ENCODE measurements around the gene TOMM20. TPM values are rescaled to one million over a fixed set of nuclear protein-coding genes. Genes with fewer than 3 reads are reported as not detected.

The TOMM20 gene
- total RNA-seq, 4 donors from 2014 or later, result 101 to 116 (median 111) TPM

- no peak for DNase-seq (ENCODE audit: low spot score in 2 of 2)
Measured at GRCh38 chr1:235124665-235125064, 4.0 kb downstream of the TOMM20 start.

GRCh38 chr1:235124111-235124510 is 4.5 kb downstream of the TOMM20 start:
- TF ChIP-seq CTCF (IDR thresholded peaks at IDR 0.05) (no peak), POLR2A (IDR thresholded peaks at IDR 0.05) (no peak), POLR2AphosphoS5 (IDR thresholded peaks at IDR 0.05) (no peak), EP300 (IDR thresholded peaks at IDR 0.05) (no peak)
- peaks cover 38% of the 10 kb centered on the region for H3K4me1 ChIP-seq

More at GRCh38 chr1:235124665-235125064, 4.0 kb downstream of the TOMM20 start:
- peaks cover 41% of the 10 kb centered on the region for H3K4me1 ChIP-seq
- no peak for TF ChIP-seq EP300 (IDR thresholded peaks at IDR 0.05)
- TF ChIP-seq POLR2AphosphoS5 (IDR thresholded peaks at IDR 0.05), result no peak
- TF ChIP-seq POLR2A (IDR thresholded peaks at IDR 0.05), result no peak
- TF ChIP-seq CTCF (IDR thresholded peaks at IDR 0.05), result no peak
- no peaks in the 10 kb centered on the region for H3K9me3 ChIP-seq
- H3K4me3 ChIP-seq, result no peak overlapping the region
- WGBS, result 57% methylated on average over 1 of the region's 1 CpG
- H3K27ac ChIP-seq, result no peak overlapping the region
- peaks cover 21% of the 10 kb centered on the region for H3K36me3 ChIP-seq
- no peaks in the 10 kb centered on the region for H3K27me3 ChIP-seq

GRCh38 chr1:235122348-235122747 is 6.3 kb downstream of the TOMM20 start:
- H3K36me3 ChIP-seq, result peaks cover 44% of the 10 kb centered on the region
- 57% methylated on average over 1 of the region's 1 CpG for WGBS
- H3K27ac ChIP-seq, result no peak overlapping the region

More at GRCh38 chr1:235124111-235124510, 4.5 kb downstream of the TOMM20 start:
- DNase-seq (ENCODE audit: low spot score in 2 of 2), result no peak
- no peaks in the 10 kb centered on the region for H3K9me3 ChIP-seq
- no peak overlapping the region for H3K4me3 ChIP-seq
- no peak overlapping the region for H3K27ac ChIP-seq
- H3K36me3 ChIP-seq, result peaks cover 26% of the 10 kb centered on the region
- WGBS, result 93% methylated on average over 9 of the region's 9 CpGs
- H3K27me3 ChIP-seq, result no peaks in the 10 kb centered on the region

GRCh38 chr1:235113183-235113917 is 15.3 kb downstream of the TOMM20 start:
- H3K27me3 ChIP-seq, result no peaks in the 10 kb centered on the region
- no peak overlapping the region for H3K27ac ChIP-seq
- no peak for DNase-seq (ENCODE audit: low spot score in 2 of 2)
- H3K36me3 ChIP-seq, result peaks cover 94% of the 10 kb centered on the region
- H3K4me3 ChIP-seq, result no peak overlapping the region
- H3K9me3 ChIP-seq, result no peaks in the 10 kb centered on the region
- TF ChIP-seq EP300 (IDR thresholded peaks at IDR 0.05), result no peak
- TF ChIP-seq POLR2A (IDR thresholded peaks at IDR 0.05), result no peak
- TF ChIP-seq CTCF (IDR thresholded peaks at IDR 0.05), result no peak
- TF ChIP-seq POLR2AphosphoS5 (IDR thresholded peaks at IDR 0.05), result no peak
- no peaks in the 10 kb centered on the region for H3K4me1 ChIP-seq
- WGBS, result 93% methylated on average over 7 of the region's 7 CpGs

More at GRCh38 chr1:235122348-235122747, 6.3 kb downstream of the TOMM20 start:
- H3K4me1 ChIP-seq, result peaks cover 29% of the 10 kb centered on the region
- no peak for DNase-seq (ENCODE audit: low spot score in 2 of 2)
- H3K9me3 ChIP-seq, result no peaks in the 10 kb centered on the region
- no peak for TF ChIP-seq EP300 (IDR thresholded peaks at IDR 0.05)
- no peak for TF ChIP-seq CTCF (IDR thresholded peaks at IDR 0.05)
- no peak for TF ChIP-seq POLR2A (IDR thresholded peaks at IDR 0.05)
- TF ChIP-seq POLR2AphosphoS5 (IDR thresholded peaks at IDR 0.05), result no peak
- H3K4me3 ChIP-seq, result no peak overlapping the region
- H3K27me3 ChIP-seq, result no peaks in the 10 kb centered on the region

- H3K4me3 ChIP-seq, result no peak overlapping the region
- no peaks in the 10 kb centered on the region for H3K4me1 ChIP-seq
- no peaks in the 10 kb centered on the region for H3K27me3 ChIP-seq
- no peak overlapping the region for H3K27ac ChIP-seq
- no peaks in the 10 kb centered on the region for H3K9me3 ChIP-seq
- 82% methylated on average over 6 of the region's 6 CpGs for WGBS
- TF ChIP-seq POLR2AphosphoS5 (IDR thresholded peaks at IDR 0.05) (no peak), EP300 (IDR thresholded peaks at IDR 0.05) (no peak), CTCF (IDR thresholded peaks at IDR 0.05) (no peak), POLR2A (IDR thresholded peaks at IDR 0.05) (no peak)
- no peak for DNase-seq (ENCODE audit: low spot score in 2 of 2)
- H3K36me3 ChIP-seq, result peaks cover 92% of the 10 kb centered on the region
Measured at GRCh38 chr1:235112297-235113182, 16.1 kb downstream of the TOMM20 start.

All from suprapubic skin (tissue), 4 donors.